ENCODE data around the gene ABHD6.

ABHD6 gene

DNA sequence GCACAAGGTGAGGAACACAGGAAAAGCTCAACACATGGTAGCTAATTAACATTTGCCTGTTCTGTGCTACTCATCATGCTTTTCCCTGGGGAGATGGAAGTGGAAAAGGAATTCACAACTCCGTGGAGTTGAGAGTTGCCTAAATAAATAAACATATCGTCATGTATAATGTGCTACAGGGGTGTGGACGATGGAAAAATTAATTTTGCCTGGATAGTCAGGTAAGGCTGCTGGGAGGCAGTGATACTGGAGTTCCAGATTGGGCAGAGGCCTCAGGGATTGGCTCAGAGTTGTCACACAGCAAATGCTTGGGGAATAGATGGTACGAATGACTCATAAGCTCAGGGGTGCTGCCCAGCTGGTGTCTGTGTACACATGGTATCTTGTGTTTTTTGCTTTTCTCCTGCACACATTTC, 3.1 kb upstream of the ABHD6 start:
- TF ChIP-seq CTCF (IDR thresholded peaks at IDR 0.05; ENCODE audit: insufficient read depth, low read length, poor library complexity, severe bottlenecking): no peak
- no peak for DNase-seq (ENCODE audit: extremely low read depth, insufficient read length)
- Histone ChIP-seq H3K27me3 (replicated peaks; ENCODE audit: control insufficient read depth, insufficient read depth, low read length) (no peaks in the 10 kb centered on the region), H3K36me3 (ENCODE audit: control insufficient read depth, insufficient read depth, low read length) (no peaks in the 10 kb centered on the region), H3K4me3 (replicated peaks; ENCODE audit: low read depth, low read length) (no peak overlapping the region)

- H3K36me3 ChIP-seq (ENCODE audit: control insufficient read depth, insufficient read depth, low read length): no peaks in the 10 kb centered on the region
- no peak overlapping the region for H3K4me3 ChIP-seq (replicated peaks; ENCODE audit: low read depth, low read length)
- no peak for DNase-seq (ENCODE audit: extremely low read depth, insufficient read length)
- TF ChIP-seq CTCF (IDR thresholded peaks at IDR 0.05; ENCODE audit: insufficient read depth, low read length, poor library complexity, severe bottlenecking): no peak
- H3K27me3 ChIP-seq (replicated peaks; ENCODE audit: control insufficient read depth, insufficient read depth, low read length): no peaks in the 10 kb centered on the region
These were observed 1.6 kb upstream of the ABHD6 start for GRCh38 chr3:58235970-58236369.

- no peaks in the 10 kb centered on the region for H3K36me3 ChIP-seq (ENCODE audit: control insufficient read depth, insufficient read depth, low read length)
These were observed 910 bp upstream of the ABHD6 start for GRCh38 chr3:58236527-58237237.

DNA sequence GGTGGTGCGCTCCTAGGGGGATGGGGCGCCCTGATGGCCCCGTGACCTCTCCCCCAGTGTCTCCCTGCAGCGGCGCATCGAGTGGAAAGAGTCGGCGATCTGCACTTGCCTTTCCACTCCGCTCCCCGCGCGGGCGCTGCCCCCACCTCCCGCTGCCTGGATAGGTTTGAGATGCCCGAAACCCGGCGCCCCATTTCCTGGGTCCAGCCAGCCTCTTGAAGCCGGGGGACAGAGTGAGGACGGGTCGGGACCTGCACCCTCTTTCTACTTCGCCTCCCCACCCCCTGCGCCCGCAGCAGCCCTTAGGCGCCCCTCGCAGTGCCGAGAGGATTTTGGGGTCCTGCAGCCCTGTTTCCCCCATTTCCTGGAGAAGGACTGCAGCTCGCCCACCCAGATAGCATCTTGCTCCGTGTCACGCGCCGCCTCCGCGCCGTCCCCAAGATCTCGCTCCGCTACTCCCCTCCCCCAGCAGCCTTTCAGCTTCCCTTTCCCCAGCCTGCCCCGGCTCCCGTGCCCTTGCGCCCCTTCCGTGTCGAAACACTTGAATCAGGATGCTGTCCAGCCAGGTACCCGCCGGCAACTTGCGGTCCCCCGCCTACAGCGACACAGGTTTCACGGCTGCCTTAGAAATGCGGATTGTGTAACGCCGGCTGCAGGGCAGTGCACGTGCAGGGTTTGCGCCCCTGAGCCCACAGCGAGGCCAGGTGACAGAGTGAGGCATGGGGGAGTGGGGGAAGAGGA, 519 bp downstream of the ABHD6 start:
- H3K36me3 ChIP-seq (ENCODE audit: control insufficient read depth, insufficient read depth, low read length): no peaks in the 10 kb centered on the region
- peak; percentile 62 for DNase-seq (ENCODE audit: extremely low read depth, insufficient read length)
- no peaks in the 10 kb centered on the region for H3K27me3 ChIP-seq (replicated peaks; ENCODE audit: control insufficient read depth, insufficient read depth, low read length)
- peak overlapping the region; percentile 87 for H3K4me3 ChIP-seq (replicated peaks; ENCODE audit: low read depth, low read length)
- TF ChIP-seq CTCF (IDR thresholded peaks at IDR 0.05; ENCODE audit: insufficient read depth, low read length, poor library complexity, severe bottlenecking): no peak

More at GRCh38 chr3:58236527-58237237, 910 bp upstream of the ABHD6 start:
- DNase-seq (ENCODE audit: extremely low read depth, insufficient read length): no peak
- H3K27me3 ChIP-seq (replicated peaks; ENCODE audit: control insufficient read depth, insufficient read depth, low read length): no peaks in the 10 kb centered on the region
- no peak for TF ChIP-seq CTCF (IDR thresholded peaks at IDR 0.05; ENCODE audit: insufficient read depth, low read length, poor library complexity, severe bottlenecking)
- H3K4me3 ChIP-seq (replicated peaks; ENCODE audit: low read depth, low read length): peak overlapping the region; percentile 71

- no peak for DNase-seq (ENCODE audit: extremely low read depth, insufficient read length)
- TF ChIP-seq CTCF (IDR thresholded peaks at IDR 0.05; ENCODE audit: insufficient read depth, low read length, poor library complexity, severe bottlenecking): no peak
- no peaks in the 10 kb centered on the region for H3K36me3 ChIP-seq (ENCODE audit: control insufficient read depth, insufficient read depth, low read length)
- H3K4me3 ChIP-seq (replicated peaks; ENCODE audit: low read depth, low read length): peak overlapping the region; percentile 87
- H3K27me3 ChIP-seq (replicated peaks; ENCODE audit: control insufficient read depth, insufficient read depth, low read length): no peaks in the 10 kb centered on the region
These were observed 1.2 kb downstream of the ABHD6 start for GRCh38 chr3:58238830-58239229.

Measured in GM06990 (cell line).